ENCODE measurements around the gene SPOCK1.

DNA sequence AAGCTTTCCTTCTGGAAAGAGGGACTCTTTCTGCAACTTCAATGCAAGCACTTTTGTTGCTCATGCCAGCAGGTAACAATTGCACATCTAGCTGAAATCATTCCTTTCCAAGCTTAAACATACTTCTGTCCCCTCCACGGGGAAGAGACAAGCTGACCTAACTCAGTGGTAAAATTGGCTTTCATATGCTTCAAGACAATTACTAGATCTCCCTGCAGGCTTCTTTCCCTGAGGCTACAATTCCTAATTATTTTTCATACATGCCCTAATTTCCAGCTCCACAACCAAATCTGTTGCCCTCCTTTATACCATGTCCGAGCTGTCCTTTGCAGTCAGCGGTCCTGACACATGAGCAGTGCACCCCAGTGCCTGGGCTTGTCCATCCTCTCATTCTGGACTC is 324.9 kb downstream of the SPOCK1 start:
- TF ChIP-seq, protein P1, sequence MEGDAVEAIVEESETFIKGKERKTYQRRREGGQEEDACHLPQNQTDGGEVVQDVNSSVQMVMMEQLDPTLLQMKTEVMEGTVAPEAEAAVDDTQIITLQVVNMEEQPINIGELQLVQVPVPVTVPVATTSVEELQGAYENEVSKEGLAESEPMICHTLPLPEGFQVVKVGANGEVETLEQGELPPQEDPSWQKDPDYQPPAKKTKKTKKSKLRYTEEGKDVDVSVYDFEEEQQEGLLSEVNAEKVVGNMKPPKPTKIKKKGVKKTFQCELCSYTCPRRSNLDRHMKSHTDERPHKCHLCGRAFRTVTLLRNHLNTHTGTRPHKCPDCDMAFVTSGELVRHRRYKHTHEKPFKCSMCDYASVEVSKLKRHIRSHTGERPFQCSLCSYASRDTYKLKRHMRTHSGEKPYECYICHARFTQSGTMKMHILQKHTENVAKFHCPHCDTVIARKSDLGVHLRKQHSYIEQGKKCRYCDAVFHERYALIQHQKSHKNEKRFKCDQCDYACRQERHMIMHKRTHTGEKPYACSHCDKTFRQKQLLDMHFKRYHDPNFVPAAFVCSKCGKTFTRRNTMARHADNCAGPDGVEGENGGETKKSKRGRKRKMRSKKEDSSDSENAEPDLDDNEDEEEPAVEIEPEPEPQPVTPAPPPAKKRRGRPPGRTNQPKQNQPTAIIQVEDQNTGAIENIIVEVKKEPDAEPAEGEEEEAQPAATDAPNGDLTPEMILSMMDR (conservative IDR thresholded peaks at IDR 0.05), result no peak
- TF ChIP-seq EZH2 (IDR thresholded peaks at IDR 0.05; ENCODE audit: low read depth), result no peak

Measured in PC-9 (cell line).